ENCODE measurements around the gene SERPINB10.

GRCh38 chr18:63947051-63947790 lies 39.5 kb downstream of the SERPINB10 start:
- TF ChIP-seq, protein P1, sequence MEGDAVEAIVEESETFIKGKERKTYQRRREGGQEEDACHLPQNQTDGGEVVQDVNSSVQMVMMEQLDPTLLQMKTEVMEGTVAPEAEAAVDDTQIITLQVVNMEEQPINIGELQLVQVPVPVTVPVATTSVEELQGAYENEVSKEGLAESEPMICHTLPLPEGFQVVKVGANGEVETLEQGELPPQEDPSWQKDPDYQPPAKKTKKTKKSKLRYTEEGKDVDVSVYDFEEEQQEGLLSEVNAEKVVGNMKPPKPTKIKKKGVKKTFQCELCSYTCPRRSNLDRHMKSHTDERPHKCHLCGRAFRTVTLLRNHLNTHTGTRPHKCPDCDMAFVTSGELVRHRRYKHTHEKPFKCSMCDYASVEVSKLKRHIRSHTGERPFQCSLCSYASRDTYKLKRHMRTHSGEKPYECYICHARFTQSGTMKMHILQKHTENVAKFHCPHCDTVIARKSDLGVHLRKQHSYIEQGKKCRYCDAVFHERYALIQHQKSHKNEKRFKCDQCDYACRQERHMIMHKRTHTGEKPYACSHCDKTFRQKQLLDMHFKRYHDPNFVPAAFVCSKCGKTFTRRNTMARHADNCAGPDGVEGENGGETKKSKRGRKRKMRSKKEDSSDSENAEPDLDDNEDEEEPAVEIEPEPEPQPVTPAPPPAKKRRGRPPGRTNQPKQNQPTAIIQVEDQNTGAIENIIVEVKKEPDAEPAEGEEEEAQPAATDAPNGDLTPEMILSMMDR (IDR thresholded peaks at IDR 0.05): no peak
- TF ChIP-seq POLR2A (IDR thresholded peaks at IDR 0.05) (no peak), EP300 (IDR thresholded peaks at IDR 0.05) (no peak)
